Psoas muscle (tissue), 8 donors: ENCODE results near the gene RNLS. TPM values are rescaled to one million over a fixed set of nuclear protein-coding genes. Genes with fewer than 3 reads are reported as not detected.

Experiments used
- ATAC-seq, 4 donors: fragments of 200-7000 bp; cut with Tn5 transposase; one replicate each; pipeline ENCODE4 v1.9.1; 2020; ENCODE audit warnings: moderate library complexity in 3 of 4, mild to moderate bottlenecking in 2 of 4
- DNase-seq, 2 donors: peaks; one replicate each; pipeline ENCODE4 v3.0.0-alpha.2; 2020
- H3K27ac ChIP-seq: fragments of 200-600 bp; one replicate; pipeline ENCODE4 v1.8.0; 2022
- H3K27me3 ChIP-seq, 3 donors: fragments of 200-600 bp in 1 of 3; one replicate each; pipeline versions ENCODE4 v1.6.1 to v1.8.0; 2013 to 2022; ENCODE audit warnings: low read length in 2 of 3, mild to moderate bottlenecking in 2 of 3, moderate library complexity in 1 of 3; ENCODE audit not compliant: insufficient read depth in 3 of 3
- H3K36me3 ChIP-seq, 2 donors: fragments of 200-600 bp in 1 of 2; one replicate each; pipeline versions ENCODE4 v1.6.1 to v1.8.0; 2013 to 2022; ENCODE audit warnings: low read depth in 1 of 2, mild to moderate bottlenecking in 1 of 2, moderate library complexity in 1 of 2; ENCODE audit not compliant: insufficient read depth in 1 of 2
- H3K4me1 ChIP-seq: fragments of 200-600 bp; one replicate; pipeline ENCODE4 v1.8.0; 2022
- H3K4me3 ChIP-seq: fragments of 200-600 bp; one replicate; pipeline ENCODE4 v1.8.0; 2022; ENCODE audit warnings: mild to moderate bottlenecking
- H3K9me3 ChIP-seq: fragments of 200-600 bp; one replicate; pipeline ENCODE4 v1.8.0; 2022
- CTCF ChIP-seq: fragments of 200-600 bp; IDR thresholded peaks from one replicate; pipeline ENCODE4 v1.8.0; 2022; ENCODE audit warnings: antibody characterized with exemption
- WGBS, 3 donors: extraction: QIAGEN DNeasy Blood & Tissue Kit; methylation state at CpG; one replicate each; pipeline versions ENCODE4 v1.1.6 to v1.1.7; 2013; 5-methylcytosine and 5-hydroxymethylcytosine counted together
- intact Hi-C, 2 donors: fragments of 100-400 bp; cut with DNase I; formaldehyde crosslinking; loops; one replicate each; pipeline versions ENCODE4 v1.11.0 to v1.14.2; 2022
- polyA plus RNA-seq, 3 donors: library from polyadenylated mRNA; stranded (reverse); fragments of 200-250 nt; gene quantifications; one replicate each; pipeline ENCODE4 v1.2.3, GENCODE V29; 2013
- total RNA-seq, 4 donors: library from RNA; stranded (reverse); fragmentation: NEBNext Ultra II Directional in 2 of 4; extraction: Animal tissue kit (Norgen Biotek cat#: 25700) in 2 of 4; gene quantifications; one replicate each; pipeline versions ENCODE4 v1.2.1 to v1.2.4, GENCODE V29; 2021 to 2023
- donor health status: healthy with polysubstance abuse.
- donor health status: DM: no; HTN: no; CAD: no; lungs with moderate emphysema.
- donor health status: Bipolar disorder and iron deficiency.
- donor health status: healthy.
- donor health status: DM: yes; HTN: yes; CAD: no.
- donor health status: DM: no; HTN: no; CAD: no.
- donor health status: DM: no; HTN: no; CAD: no.
- donor health status: DM: yes; HTN: yes; CAD: no.

Gene RNLS
- total and polyA plus RNA-seq, 7 donors, result 3.0 to 9.2 (median 6.7) TPM

- Histone ChIP-seq H3K4me1 (peaks cover 24% of the 10 kb centered on the region), H3K27ac (peak overlapping the region; percentile 68), H3K27me3 (no peaks in the 10 kb centered on the region), H3K4me3 (peak overlapping the region; percentile 33), H3K36me3 (no peaks in the 10 kb centered on the region), H3K9me3 (no peaks in the 10 kb centered on the region)
- intact Hi-C loops, result no loop called here
- WGBS, 3 donors, result 26 to 48% (median 30%) methylated on average over 20 of the region's 20 CpGs
- peak; percentile 56 to 80 for DNase-seq
- TF ChIP-seq CTCF, result no peak
- ATAC-seq, result peak; percentile 65 to 89 (median 86)
These were observed 327.0 kb downstream of the RNLS start for GRCh38 chr10:88256013-88256680.

GRCh38 chr10:88254091-88254490 lies 329.0 kb downstream of the RNLS start:
- no peaks in the 10 kb centered on the region for H3K36me3 ChIP-seq
- TF ChIP-seq CTCF, result no peak
- DNase-seq, result peak; percentile 46 to 82
- H3K4me1 ChIP-seq, result peaks cover 24% of the 10 kb centered on the region
- H3K27ac ChIP-seq, result peak overlapping the region; percentile 58
- no peaks in the 10 kb centered on the region for H3K9me3 ChIP-seq
- peak; percentile 47 to 76 (median 67) for ATAC-seq
- intact Hi-C loops, result no loop called here
- no peak overlapping the region for H3K4me3 ChIP-seq
- H3K27me3 ChIP-seq, result no peaks in the 10 kb centered on the region
- 71 to 89% (median 81%) methylated on average over 1 of the region's 1 CpG for WGBS, 3 donors

GRCh38 chr10:88253622-88254021 lies 329.5 kb downstream of the RNLS start:
- Histone ChIP-seq H3K36me3 (no peaks in the 10 kb centered on the region), H3K9me3 (no peaks in the 10 kb centered on the region), H3K4me1 (peaks cover 24% of the 10 kb centered on the region), H3K4me3 (no peak overlapping the region), H3K27ac (peak overlapping the region; percentile 58), H3K27me3 (no peaks in the 10 kb centered on the region)
- intact Hi-C loops, result no loop called here
- DNase-seq (peak in 1 of 2 donors; percentile 62), ATAC-seq (peak in 3 of 4 donors; percentile 45 to 66 (median 66))
- no peak for TF ChIP-seq CTCF
- WGBS, 3 donors, result 18 to 44% (median 21%) methylated on average over 2 of the region's 2 CpGs

- Histone ChIP-seq H3K36me3 (no peaks in the 10 kb centered on the region), H3K9me3 (no peaks in the 10 kb centered on the region), H3K27ac (peak overlapping the region; percentile 58), H3K27me3 (no peaks in the 10 kb centered on the region), H3K4me1 (peaks cover 24% of the 10 kb centered on the region), H3K4me3 (no peak overlapping the region)
- 45 to 65% (median 48%) methylated on average over 3 of the region's 3 CpGs for WGBS, 3 donors
- intact Hi-C loops, result no loop called here
- ATAC-seq (peak; percentile 38 to 75 (median 56)), DNase-seq (no peak)
- TF ChIP-seq CTCF, result no peak
These were observed 330.0 kb downstream of the RNLS start for GRCh38 chr10:88253128-88253527.

- H3K9me3 ChIP-seq, result no peaks in the 10 kb centered on the region
- H3K4me1 ChIP-seq, result peaks cover 48% of the 10 kb centered on the region
- H3K27me3 ChIP-seq, result no peaks in the 10 kb centered on the region
- DNase-seq (no peak), ATAC-seq (no peak)
- H3K36me3 ChIP-seq, result no peaks in the 10 kb centered on the region
- H3K27ac ChIP-seq, result no peak overlapping the region
- no peak for TF ChIP-seq CTCF
- H3K4me3 ChIP-seq, result no peak overlapping the region
- intact Hi-C loops, result loop anchor here (5.0 to 10.0 kb wide), 2 partner anchors 385 to 387 kb away; partner anchors contain the start of genes KLLN (in 2 of the 2) and PTEN (in 2 of the 2)
- WGBS, 3 donors, result 89 to 96% (median 96%) methylated on average over 2 of the region's 2 CpGs
These were observed 333.7 kb downstream of the RNLS start for GRCh38 chr10:88249450-88249849.
